DMS79 (cell line): ENCODE data around the gene SMLR1.

ENCODE experiments used
- DNase-seq: peaks from one replicate; lab custom pipeline; 2025; lab: John Stamatoyannopoulos, UW

The SMLR1 gene

GRCh38 chr6:130851026-130851425 is 23.8 kb downstream of the SMLR1 start:
- DNase-seq = no peak

GRCh38 chr6:130852844-130853554 is 25.8 kb downstream of the SMLR1 start:
- no peak for DNase-seq

- DNase-seq = no peak
Measured at GRCh38 chr6:130853555-130854183, 26.5 kb downstream of the SMLR1 start.

DNA sequence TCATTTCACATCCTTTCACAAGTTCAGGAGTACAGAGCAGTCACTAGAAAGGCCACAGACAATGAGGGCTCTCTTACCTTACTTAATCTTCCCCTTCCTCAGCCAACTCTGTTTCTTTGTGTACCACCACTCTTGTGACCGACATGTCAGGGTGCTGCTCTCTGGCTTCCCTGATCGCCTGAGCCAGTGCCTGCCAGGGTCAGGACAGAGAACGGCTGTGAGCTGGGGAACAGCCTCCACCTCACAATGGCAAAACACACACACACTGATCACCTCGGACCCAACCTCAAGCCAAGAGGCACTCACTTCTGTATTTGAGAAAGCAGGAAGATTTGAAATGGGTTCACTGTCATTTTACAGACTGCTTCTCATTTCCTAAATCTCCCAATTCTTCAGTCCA is 30.8 kb downstream of the SMLR1 start:
- DNase-seq = no peak

GRCh38 chr6:130858498-130859160 is 31.4 kb downstream of the SMLR1 start:
- DNase-seq = no peak

DNA sequence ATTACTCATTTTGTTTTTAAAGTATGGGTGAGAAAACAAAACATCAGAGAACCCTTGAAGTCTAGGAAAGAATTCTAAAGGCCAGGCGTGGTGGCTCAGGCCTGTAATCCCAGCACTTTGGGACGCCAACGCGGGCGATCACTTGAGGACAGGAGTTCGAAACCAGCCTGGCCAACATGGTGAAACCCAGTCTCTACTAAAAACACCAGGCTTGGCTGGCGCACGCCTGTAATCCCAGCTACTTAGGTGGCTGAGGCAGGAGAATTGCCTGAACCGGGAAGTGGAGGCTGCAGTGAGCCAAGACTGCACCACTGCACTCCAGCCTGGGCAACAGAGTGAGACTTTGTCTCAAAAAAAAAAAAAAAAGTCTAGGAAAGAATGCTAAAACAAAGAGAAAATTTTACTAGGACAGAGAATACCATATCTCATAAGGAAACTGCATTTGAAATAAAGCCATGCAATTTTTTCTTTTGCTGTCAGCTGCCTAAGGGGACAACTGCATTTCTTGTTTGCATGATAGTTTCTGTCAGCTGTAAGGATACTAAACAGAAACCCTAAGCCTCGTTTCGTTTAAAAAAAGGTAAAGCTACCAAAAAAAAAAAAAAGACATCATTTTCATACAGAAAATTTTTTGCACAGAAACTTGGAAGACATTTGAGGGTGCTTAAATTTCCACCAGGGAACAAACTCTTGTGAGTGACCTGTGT is 32.1 kb downstream of the SMLR1 start:
- no peak for DNase-seq

DNA sequence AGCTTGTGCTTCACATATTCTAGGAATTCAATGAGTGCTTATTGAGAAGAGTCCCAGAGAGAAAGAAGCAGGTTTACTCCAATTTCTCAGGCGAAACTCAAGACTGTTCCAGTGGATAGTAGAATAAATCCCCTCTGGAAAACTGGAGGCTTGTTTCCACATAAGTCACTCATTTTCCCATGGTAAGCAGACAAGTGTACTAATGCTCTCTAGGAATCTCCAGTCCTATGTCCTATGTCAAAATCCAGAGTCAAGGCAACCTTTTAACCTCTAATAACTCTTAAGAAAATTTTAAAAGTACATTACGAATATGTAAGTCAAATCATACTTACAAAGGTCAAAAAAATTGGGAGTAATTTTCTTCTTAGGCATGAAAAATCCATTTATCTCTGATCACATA is 35.2 kb downstream of the SMLR1 start:
- DNase-seq = no peak

DNA sequence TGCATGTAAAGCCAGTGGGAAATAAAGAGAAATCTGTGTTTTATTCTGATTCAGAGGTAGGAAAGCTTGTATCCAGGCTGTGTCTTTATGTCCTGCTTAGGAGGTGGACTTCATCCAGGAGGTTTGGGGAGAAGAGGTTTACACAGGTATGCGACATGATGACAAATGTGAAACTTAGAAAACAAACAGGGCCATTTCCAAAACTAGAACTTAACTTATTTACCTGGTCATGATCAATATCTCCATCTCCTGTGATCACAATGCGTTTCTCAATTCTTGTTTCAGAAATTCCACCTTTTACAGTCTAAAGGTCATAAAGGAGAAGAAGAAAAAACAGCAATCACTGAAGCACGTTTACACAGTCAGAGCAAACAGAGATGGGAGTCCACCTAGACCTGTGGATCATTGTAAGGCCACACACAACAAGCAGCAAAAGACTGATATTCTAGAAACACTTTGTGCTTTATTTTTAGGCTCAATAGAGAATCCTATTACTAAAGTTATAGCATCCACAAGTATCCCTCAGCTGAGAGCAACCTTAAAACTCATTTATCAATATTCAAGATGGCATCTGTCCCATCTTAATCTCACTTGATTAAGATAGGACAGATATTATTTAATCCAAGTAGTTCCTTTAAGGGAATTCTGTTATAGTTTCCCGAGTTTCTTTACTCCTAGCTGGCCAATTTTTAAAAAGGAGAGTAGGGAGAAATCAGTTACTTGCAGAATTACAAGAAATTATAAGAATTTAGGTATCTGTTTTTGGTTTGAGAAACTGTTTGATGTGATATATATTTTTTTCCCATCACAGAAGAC is 36.4 kb downstream of the SMLR1 start:
- no peak for DNase-seq

- DNase-seq = no peak
Measured at GRCh38 chr6:130864344-130864743, 37.1 kb downstream of the SMLR1 start.

DNA sequence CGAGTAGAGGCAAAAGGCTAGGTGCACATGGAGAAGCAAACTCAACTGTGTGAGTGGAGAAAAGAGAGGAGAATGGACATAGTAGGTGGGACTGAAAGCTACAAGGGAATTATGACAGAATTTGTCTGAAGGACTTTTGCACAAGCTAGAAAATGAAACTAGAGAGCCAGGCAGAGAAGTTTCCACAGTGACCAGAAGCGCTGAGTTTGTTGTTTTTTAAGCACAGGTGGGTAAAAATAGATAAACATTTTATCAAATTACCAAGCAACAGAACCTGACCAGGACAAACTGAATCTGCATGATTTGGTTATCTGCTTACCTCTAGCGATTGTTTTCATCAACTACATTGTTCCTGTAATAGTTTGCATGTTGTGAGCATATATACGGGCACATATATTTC is 38.6 kb downstream of the SMLR1 start:
- DNase-seq = no peak

DNA sequence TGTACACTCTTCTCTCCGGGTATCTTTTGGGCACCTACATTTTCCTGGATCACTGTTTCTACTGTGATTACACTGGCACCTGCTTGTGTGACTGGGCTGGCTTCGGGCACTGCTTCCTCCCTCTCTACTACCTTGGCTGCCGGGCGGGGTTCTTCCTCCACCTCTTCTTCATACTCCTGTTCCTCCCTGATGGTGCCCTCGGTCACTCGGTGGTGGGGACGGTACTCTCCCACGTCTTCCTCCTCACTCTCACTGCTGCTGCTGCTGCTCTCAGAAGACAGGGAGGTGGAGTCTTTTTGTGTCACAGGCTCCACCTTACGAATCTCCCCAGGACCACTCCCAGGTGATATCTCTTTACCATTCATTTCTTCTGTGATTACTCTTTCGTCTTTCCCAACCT is 42.5 kb downstream of the SMLR1 start:
- no peak for DNase-seq

DNA sequence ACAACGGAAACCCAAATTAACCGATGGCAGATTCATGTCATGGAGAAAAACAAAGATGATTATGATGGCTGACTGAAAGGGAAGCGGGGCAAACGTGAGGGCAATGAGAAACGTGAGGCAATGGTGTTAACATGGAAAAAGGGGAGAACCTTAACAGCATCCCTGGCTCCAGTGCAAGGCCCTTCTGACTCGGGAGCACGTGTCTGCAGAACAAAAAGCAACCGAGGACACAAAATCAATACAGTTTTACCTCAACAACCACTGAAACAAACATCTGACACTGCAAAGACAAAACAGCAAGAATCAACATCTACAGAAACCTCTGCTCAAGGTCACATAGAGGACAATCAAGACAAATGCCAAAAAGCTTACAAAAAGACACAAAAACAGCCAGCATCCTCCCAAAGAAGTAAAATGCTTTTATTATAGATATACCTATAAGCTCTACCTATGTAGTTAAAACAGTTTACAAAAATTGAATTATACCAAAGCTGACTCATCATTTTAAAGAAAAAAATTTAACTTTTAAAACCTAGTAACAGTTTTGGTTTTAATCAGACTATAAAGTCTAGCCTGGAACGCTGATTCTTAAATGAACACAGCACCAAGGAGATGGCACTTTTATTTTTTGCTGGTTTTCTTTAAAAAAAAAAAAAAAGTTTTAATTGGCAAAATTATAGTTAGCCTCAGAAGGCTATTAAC is 43.1 kb downstream of the SMLR1 start:
- no peak for DNase-seq

DNA sequence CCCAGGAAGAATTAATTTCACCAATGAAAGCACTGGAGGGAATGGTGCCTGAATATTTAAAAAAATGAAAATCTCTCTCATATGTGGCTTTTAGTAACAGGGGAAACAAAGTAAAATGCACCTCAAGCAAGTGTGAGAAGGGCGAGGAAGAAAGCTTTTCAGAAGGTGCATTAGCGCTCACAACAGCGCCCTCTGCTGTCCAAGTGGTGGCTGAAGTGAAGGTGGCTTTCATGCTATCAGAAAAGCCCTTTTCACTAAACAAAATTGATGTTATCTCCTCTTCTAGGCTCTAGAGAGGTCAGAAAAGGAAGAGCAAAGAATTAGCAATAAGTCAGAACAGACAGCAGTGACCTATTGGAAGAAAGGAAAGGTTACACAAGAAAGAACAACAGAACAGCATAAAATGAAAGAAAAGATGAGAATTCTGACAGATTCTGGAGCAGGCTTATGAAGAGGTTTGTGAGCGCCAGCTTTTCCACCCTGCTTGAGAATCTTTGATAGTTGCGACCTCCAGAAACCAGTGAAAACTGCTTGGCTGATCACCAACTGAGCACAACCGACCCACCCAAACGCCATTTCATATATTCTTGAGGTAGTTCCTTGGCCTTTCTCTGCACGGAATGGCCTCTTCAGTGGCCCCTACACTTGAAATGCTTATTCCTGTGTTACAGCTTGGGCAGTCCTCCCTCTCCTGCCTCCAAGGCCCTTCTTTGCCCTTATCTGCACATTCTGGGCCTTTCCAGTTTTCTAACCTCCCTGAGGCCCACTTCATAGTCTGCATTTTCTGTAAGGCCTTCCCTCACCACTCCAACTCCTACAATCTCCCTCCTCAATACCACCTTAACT is 45.3 kb downstream of the SMLR1 start:
- no peak for DNase-seq

DNA sequence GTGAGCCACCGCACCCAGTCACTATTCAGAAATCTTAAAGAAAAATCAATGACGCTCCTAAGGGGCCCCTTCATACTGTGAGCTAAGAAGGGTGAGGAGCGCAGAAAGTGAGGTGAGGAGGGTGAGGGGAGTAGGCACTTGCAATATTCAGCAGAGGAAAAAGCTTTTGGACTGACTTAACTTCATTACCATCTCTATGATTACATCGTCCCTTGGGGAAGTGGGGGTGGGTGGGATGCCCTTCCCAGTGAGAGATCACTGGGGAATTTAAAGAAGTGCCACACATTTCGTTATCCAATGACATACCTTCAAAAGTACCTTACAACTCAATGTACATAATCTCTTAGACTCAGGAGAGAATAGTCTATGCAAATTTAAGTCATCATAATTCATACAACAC is 46.5 kb downstream of the SMLR1 start:
- no peak for DNase-seq

- DNase-seq = no peak
Measured at GRCh38 chr6:130879826-130880225, 52.6 kb downstream of the SMLR1 start.

GRCh38 chr6:130882370-130882769 is 55.2 kb downstream of the SMLR1 start:
- no peak for DNase-seq

DNA sequence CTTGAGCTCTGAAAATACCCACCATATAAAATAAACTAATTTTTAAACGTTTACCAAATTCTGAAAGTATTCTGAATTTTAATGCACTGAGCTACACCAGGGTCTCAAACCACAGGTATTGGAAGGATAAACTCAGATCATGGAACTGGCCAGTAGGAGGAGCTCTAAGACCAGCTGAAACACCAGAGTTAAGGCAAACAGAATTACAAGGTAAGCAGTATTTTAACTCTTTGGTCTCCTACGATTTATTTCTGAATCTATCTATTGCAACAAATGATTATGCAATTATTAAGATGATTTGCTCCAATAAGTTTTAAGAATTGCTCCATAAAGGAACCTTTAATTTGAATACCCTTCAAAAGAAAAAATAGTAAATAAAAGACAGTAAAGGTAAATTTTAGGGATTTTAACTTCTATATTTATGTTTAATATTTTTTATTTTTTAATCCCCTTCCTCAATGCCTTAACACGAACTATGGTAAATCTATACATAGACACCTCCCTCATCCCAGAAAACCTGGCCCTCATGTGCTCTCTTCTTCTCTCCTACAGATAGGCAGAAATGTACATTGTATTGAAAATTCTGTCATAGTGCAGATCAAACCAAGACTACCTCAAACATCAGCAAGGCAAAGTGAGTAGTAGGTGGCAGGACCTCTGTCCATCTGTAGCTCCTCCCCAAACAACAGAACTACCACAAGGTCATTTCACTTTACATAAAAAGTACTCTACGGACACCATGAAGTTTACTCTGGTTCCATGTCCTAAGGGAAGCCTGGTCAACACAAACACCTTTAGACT is 58.4 kb downstream of the SMLR1 start:
- DNase-seq = peak; percentile 8
